Occipital lobe (tissue), 2 donors: ENCODE results near the gene MTHFSD. TPM values are rescaled to one million over a fixed set of nuclear protein-coding genes. Genes with fewer than 3 reads are reported as not detected.
A peak's percentile ranks its signal among the peaks of the same experiment; 100 is the strongest.

Source experiments
- DNase-seq: peaks from one replicate; lab custom pipeline; 2025; lab: John Stamatoyannopoulos, UW
- total RNA-seq: library from RNA; depleted of rRNA; stranded (reverse); fragments of >200 nt; gene quantifications from one replicate; pipeline ENCODE4 v1.2.3, GENCODE V29; 2014

The MTHFSD gene
- total RNA-seq, 1 donor from 2014 or later, result 10.3 TPM

GRCh38 chr16:86530251-86531190 is 24.5 kb downstream of the MTHFSD start:
- DNase-seq, result no peak

GRCh38 chr16:86529160-86529559 is 25.9 kb downstream of the MTHFSD start:
- no peak for DNase-seq

DNA sequence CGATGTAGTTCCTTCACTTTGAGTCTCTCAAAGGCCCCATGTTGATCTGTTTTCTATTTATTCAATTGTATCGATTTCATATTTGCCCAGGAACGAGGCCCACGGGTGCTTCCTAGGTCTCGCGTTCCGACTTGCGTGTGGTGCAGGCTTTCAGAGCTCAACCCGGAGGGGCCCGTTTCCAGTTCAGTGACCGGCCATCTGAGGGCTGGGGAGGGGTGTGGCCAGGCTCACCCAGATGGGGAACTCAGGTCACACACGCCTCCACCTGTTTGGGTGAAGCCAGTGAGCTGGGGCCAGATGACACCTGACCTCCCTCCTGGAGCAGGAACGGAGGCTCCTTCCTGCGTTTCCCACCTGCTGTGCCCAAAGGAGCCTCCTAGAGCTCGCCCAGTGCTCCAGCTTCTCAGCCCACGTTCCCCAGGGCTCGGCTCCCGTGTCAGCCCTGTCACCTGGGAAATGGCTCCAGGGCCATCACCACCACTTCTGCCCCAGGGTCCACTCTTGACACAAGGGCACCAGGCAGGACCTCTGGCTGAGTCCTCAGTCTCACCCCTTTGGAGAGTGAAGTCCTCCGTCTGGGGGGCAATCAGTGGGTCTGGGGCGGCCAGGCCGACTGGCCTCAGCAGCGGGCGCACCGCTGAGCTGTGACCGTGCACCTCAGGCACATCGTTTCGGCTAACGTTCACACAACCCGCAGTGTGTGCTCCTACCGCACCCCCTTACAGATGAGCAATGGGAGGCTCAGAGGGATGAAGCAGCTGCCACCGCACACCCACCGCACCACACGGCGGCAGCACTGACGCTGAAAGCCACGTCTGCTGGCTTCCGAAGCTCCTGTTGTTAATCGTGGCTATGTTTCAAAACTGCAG is 26.7 kb downstream of the MTHFSD start:
- no peak for DNase-seq

DNA sequence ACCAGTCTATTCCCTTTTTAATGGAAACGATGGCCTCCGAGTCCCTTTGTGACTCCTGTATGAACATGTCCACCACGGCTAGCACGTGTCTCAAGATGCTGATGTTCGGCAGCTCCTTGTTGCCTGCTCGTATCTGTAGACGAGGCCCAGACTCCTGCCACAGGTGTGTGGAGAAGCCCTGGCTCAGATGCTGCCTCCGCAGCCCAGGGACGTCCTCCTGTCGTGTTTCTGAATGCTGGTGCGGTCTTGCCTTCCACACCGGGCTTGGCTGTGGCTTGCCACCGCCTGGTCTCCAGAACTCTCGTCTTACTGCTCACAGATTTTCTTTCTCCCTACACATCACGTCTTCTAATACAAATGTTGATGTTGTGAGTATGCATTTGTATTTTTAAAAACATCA is 27.7 kb downstream of the MTHFSD start:
- DNase-seq, result no peak

- no peak for DNase-seq
Measured at GRCh38 chr16:86525696-86526095, 29.3 kb downstream of the MTHFSD start.

GRCh38 chr16:86524029-86524428 is 31.0 kb downstream of the MTHFSD start:
- DNase-seq, result no peak

DNA sequence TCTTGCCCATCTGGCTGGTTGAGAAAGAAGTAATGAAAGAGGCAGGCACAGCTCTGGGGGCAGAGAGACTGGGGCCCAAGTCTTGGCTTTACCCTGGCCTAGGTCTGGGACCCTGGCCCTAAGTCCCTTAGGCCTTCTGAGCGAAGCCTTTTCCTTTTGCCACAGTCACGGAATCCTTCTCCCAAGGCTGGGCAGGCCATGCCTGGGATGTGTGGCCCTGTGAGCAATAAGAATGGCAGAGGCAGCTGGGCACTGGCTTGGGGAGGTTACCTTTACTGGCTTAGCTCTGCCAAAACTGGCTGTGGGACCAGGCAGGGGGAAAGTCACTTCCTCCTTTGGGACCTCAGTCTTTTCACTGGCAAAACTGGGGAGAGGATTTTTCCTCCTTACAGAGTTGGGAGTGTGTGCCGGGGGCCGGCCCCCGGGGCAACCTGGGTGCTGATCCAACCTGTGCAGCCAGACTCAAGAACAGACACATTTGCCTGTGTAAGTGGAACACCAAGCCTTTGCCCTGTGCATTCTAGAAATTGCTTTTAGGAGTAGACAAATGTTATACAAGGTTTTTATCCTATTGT is 31.8 kb downstream of the MTHFSD start:
- DNase-seq, result no peak

- DNase-seq, result no peak
Measured at GRCh38 chr16:86522634-86523033, 32.4 kb downstream of the MTHFSD start.

- no peak for DNase-seq
Measured at GRCh38 chr16:86521236-86522197, 33.5 kb downstream of the MTHFSD start.

DNA sequence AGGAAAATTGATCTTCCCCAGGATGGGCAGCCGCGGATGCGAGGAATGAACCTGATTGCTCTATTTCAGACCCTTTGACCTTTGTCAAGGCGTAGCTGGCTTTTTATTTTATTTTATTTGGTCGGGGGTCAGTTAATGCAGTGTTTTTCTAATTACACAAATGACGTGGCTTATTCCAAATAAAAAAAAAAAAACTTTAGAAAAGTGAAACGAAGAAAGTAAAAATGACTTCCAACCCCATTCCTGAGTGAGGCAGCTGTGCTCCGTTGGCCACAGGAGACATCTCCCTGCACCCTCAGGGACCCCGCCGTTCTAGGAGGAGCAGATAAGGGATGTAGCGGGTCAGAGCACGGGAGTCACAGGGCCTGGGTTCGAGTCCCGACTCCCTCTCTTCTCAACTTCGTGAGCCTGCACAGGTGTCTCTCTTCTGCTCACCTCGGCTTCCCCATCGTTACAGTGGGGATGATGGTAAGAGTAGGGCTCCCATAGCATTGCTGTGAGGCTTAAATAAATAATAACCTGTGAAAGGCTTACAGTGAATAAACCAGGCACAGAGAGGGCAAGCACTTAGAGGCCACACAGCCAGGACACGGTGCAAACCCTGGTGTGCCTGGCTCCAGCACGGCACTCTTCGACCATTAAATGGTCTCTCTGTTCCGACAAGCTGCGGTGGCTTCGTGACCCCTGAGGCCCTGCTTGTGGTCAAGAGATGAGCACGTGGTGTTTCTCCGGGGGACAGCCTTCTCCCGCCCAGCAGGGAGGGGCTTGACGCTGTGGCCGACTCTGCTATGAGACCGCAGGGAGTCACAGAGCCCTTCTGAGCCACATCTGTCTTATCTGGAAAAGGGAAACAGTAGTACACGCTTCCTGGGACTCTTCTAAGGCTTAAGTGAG is 34.5 kb downstream of the MTHFSD start:
- no peak for DNase-seq

DNA sequence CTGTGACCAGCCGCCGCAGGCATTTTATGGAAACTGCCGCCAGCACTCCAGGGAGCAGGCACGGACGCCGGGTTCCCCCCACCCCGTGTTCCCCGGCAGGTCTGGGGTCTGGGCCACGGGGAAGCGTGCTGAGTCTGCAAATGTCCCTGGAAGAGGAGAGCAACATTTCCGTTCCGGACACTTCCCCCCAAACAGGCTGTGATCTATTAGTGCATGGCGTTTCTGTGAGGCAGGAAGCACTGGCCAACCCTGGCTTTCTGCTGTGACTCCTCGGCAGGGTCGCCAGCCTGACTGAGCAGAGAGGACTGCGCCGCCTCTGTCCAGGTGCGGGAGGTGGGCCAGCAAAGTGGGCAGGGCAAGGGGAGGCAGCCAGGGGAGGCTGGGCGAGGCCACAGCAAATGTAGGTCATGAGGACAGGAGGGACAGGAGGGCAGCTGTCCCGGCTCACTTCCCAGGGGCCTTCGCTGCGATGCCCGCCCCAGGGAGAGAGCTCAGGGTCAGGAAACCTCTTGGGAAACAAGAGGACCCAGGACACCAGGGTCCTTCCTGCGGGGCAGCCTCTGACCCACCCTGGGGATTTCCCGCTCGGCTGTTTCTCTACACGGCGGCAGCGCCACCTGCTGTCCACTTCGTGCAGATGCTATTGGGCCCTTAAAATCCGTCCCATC is 35.3 kb downstream of the MTHFSD start:
- DNase-seq, result no peak

- DNase-seq, result no peak
Measured at GRCh38 chr16:86519007-86519648, 35.9 kb downstream of the MTHFSD start.

DNA sequence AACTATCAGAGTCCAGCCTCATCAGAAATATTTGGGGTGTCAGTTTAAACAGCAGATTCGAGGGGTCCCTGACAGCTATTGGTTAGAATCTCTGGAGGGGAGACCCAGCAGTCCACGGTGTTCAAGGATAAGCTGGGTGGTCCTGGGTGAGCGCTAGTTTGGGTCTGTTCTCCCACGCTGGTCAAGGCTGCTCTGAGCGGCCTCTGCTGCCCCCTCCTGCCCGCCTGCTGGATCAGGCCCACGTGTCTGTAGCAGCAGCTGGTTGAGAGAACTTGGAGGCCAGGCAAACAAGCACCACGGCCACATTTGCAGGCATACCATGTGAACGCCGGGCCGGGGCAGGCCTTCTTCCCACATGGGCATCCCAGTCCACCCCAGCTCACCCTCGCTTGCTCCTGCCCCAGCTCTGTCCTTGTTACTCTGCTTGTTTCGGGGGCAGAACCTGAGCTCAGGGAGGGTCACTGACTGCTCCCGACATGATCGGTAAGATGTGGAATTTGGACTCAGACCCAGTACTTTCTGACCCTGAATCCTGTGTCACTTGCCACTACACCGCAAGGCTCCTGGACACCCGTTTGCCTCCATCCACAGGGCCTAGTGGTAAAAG is 37.3 kb downstream of the MTHFSD start:
- DNase-seq, result peak; percentile 28

DNA sequence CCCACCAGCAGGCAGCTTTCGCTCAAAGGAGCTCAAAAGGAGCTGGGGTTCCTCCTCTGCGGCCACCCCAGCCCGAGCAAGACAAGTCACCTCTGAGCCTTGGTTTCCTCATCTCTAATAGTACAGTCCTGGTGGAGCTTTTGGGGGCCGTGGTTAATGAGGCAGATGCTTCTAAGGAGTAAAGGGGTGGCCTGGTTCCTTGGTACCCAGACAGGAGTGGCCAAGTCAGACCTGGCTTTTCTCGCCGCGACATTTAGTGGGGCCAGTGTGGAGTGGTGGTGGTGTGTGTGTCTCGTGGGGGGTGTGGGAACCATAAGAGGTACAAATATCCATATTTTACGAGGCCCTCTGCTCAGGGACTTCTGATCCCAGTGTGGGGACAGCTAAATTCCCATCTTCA is 38.0 kb downstream of the MTHFSD start:
- no peak for DNase-seq

DNA sequence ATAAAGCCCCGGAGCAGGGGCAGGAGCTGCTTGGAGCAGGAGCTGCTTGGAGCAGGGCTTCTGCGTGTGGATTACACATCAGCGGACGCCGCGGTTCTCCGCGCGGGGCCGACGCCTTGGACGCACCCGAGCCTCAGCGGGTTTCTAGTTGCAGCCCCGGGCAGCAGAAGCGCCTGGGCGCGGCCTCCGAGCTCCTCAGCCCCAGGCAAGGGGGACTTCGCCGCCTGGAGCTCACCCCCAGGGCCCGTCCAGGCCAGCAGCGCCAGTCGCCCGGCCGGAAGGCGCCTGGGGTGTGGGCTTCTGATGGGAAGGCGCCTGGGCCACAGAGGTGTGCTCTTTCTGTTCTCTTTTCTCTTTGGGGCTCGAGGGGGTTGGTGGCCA is 38.4 kb downstream of the MTHFSD start:
- no peak for DNase-seq

- no peak for DNase-seq
Measured at GRCh38 chr16:86515777-86516622, 39.0 kb downstream of the MTHFSD start.

GRCh38 chr16:86515413-86515776 is 39.6 kb downstream of the MTHFSD start:
- no peak for DNase-seq
